ENCODE data around the gene ATRNL1.

ATRNL1 gene

GRCh38 chr10:115593060-115593459, 499.9 kb downstream of the ATRNL1 start:
- DNase-seq (ENCODE audit: low read depth in 2 of 2) = no peak

GRCh38 chr10:115604627-115605026, 511.5 kb downstream of the ATRNL1 start:
- peak; percentile 29 to 35 for DNase-seq (ENCODE audit: low read depth in 2 of 2)

GRCh38 chr10:115606086-115606485, 512.9 kb downstream of the ATRNL1 start:
- DNase-seq (ENCODE audit: low read depth in 2 of 2) = peak; percentile 52 to 55

GRCh38 chr10:115606741-115607140, 513.6 kb downstream of the ATRNL1 start:
- no peak for DNase-seq (ENCODE audit: low read depth in 2 of 2)

GRCh38 chr10:115624448-115624847, 531.3 kb downstream of the ATRNL1 start:
- DNase-seq (ENCODE audit: low read depth in 2 of 2) = peak; percentile 41 to 42

- DNase-seq (ENCODE audit: low read depth in 2 of 2) = no peak
Measured at GRCh38 chr10:115628616-115629015, 535.5 kb downstream of the ATRNL1 start.

- DNase-seq (ENCODE audit: low read depth in 2 of 2) = no peak
Measured at GRCh38 chr10:115638246-115638645, 545.1 kb downstream of the ATRNL1 start.

GRCh38 chr10:115649217-115649616, 556.1 kb downstream of the ATRNL1 start:
- DNase-seq (ENCODE audit: low read depth in 2 of 2) = no peak

- no peak for DNase-seq (ENCODE audit: low read depth in 2 of 2)
Measured at GRCh38 chr10:115653473-115653872, 560.3 kb downstream of the ATRNL1 start.

- no peak for DNase-seq (ENCODE audit: low read depth in 2 of 2)
Measured at GRCh38 chr10:115654961-115655360, 561.8 kb downstream of the ATRNL1 start.

- DNase-seq (ENCODE audit: low read depth in 2 of 2) = no peak
Measured at GRCh38 chr10:115657161-115657860, 564.1 kb downstream of the ATRNL1 start.

- DNase-seq (ENCODE audit: low read depth in 2 of 2) = no peak
Measured at GRCh38 chr10:115659616-115660015, 566.5 kb downstream of the ATRNL1 start.

- DNase-seq (ENCODE audit: low read depth in 2 of 2) = no peak
Measured at GRCh38 chr10:115660391-115660790, 567.2 kb downstream of the ATRNL1 start.

- no peak for DNase-seq (ENCODE audit: low read depth in 2 of 2)
Measured at GRCh38 chr10:115662422-115662821, 569.3 kb downstream of the ATRNL1 start.

GRCh38 chr10:115665549-115665948, 572.4 kb downstream of the ATRNL1 start:
- DNase-seq (ENCODE audit: low read depth in 2 of 2) = no peak

- peak; percentile 29 to 34 for DNase-seq (ENCODE audit: low read depth in 2 of 2)
Measured at GRCh38 chr10:115674496-115674895, 581.3 kb downstream of the ATRNL1 start.

- no peak for DNase-seq (ENCODE audit: low read depth in 2 of 2)
Measured at GRCh38 chr10:115696747-115697146, 603.6 kb downstream of the ATRNL1 start.

GRCh38 chr10:115706026-115706425, 612.9 kb downstream of the ATRNL1 start:
- peak; percentile 1 to 7 for DNase-seq (ENCODE audit: low read depth in 2 of 2)

- peak; percentile 8 to 10 for DNase-seq (ENCODE audit: low read depth in 2 of 2)
Measured at GRCh38 chr10:115706488-115707076, 613.4 kb downstream of the ATRNL1 start.

- no peak for DNase-seq (ENCODE audit: low read depth in 2 of 2)
Measured at GRCh38 chr10:115710136-115710535, 617.0 kb downstream of the ATRNL1 start.

GRCh38 chr10:115711306-115711705, 618.1 kb downstream of the ATRNL1 start:
- DNase-seq (ENCODE audit: low read depth in 2 of 2) = no peak

- DNase-seq (ENCODE audit: low read depth in 2 of 2) = no peak
Measured at GRCh38 chr10:115720121-115720520, 627.0 kb downstream of the ATRNL1 start.

GRCh38 chr10:115727129-115727528, 634.0 kb downstream of the ATRNL1 start:
- DNase-seq (ENCODE audit: low read depth in 2 of 2) = no peak

GRCh38 chr10:115744089-115744488, 650.9 kb downstream of the ATRNL1 start:
- DNase-seq (ENCODE audit: low read depth in 2 of 2) = no peak

Measured in fibroblast of skin of left quadriceps (primary cell).